ENCODE results near the gene EVL.

- no peak for TF ChIP-seq POLR2A (IDR thresholded peaks at IDR 0.05; ENCODE audit: control extremely low read depth in 1 of 2, low read depth in 2 of 2, low read length in 2 of 2)
- TF ChIP-seq CTCF (IDR thresholded peaks at IDR 0.05; ENCODE audit: control extremely low read depth in 1 of 3, insufficient read depth in 1 of 3, low read depth in 1 of 3, low read length in 3 of 3), result no peak
- no peak for TF ChIP-seq ATF2 (IDR thresholded peaks at IDR 0.05; ENCODE audit: low read length)
- no peak for TF ChIP-seq EZH2 (IDR thresholded peaks at IDR 0.05; ENCODE audit: low read depth, low read length, severe bottlenecking)
- no peak for TF ChIP-seq EP300 (IDR thresholded peaks at IDR 0.05; ENCODE audit: borderline replicate concordance in 1 of 2, low read depth in 2 of 2, low read length in 2 of 2)
- no peak for TF ChIP-seq MAX (IDR thresholded peaks at IDR 0.05)
- no peak for TF ChIP-seq ZNF274 (IDR thresholded peaks at IDR 0.05; ENCODE audit: borderline replicate concordance, extremely low read depth, low read length)
These were observed 8.8 kb upstream of the EVL start for GRCh38 chr14:100056431-100056830.

All from H1 (cell line).